Stimulated activated CD8-positive, alpha-beta memory T cell treated with anti-CD3 and anti-CD28 coated beads, Interleukin-12 subunit alpha, Interleukin-12 subunit beta, amount 100 ng/mL, for 24 hours (primary cell): ENCODE measurements around the gene PDCD1.
"Not testable (repeated sequence)": the region's sequence is repeated elsewhere in the genome, so short reads cannot be mapped to it uniquely, and the experiment has no call there.

Source experiments
- DNase-seq: peaks from one replicate; pipeline ENCODE4 v3.0.0-alpha.2; 2020; ENCODE audit errors: extremely low read depth

Gene PDCD1

DNA sequence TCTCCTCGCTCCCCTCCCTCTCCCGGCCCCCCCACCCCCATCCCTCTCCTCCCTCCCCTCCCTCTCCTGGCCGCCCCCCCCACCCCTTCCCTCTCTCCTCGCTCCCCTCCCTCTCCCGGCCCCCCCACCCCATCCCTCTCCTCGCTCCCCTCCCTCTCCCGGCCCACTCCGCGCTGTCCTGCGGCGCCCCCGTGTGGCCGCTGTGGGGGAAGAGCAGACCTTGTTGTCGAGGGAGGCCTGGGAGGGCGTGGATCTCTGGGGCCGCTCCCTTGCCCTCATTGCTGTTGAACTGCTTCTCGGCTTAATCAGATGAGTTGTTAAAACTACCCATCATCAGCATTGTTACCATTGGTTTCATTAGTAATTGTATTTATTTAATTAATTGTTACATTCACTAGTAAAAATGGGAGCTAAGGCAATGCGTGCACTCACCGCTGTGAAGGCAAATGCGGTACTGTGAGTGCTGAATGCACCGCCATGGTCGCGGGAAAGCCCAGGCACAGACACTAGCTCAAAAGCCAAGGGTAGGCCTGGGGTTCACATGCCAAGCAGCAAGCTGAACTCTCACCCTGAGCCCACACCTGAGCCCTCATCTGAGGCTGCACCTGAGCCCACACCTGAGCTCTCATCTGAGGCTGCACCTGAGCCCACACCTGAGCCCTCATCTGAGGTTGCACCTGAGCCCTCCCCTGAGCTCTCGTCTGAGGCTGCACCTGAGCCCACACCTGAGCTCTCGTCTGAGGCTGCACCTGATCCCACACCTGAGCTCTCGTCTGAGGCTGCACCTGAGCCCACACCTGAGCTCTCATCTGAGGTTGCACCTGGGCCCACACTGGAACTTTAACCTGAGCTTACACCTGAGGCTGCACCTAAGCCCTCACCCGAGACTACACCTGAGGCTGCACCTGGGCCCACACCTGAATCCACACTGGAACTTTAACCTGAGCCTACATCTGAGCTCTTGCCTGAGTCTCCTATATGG is 19.6 kb upstream of the PDCD1 start:
- DNase-seq, result no peak

DNA sequence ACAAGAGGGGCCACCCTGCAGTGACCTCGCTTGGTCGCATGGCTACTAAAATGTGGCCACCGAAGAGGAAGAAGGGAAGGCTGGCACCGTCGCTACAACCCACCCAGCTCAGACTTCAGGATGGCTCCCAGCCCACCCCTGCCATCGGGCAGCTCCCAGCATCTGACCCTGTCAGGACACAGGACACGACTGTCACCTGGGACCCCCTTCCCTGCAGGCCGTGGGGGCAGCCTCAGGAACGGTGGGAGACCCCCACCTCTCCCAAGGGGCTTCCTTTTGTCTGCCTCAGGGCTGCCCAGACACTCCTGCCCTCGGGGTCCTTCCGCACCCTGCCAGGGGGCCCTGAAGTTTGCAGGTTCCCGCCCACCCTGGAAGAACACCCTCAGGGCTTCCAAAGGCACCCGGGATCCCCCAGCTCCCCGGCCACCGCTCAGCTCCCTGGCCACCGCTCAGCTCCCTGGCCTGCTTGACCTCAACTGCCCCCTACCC is 18.5 kb upstream of the PDCD1 start:
- DNase-seq, result no peak

DNA sequence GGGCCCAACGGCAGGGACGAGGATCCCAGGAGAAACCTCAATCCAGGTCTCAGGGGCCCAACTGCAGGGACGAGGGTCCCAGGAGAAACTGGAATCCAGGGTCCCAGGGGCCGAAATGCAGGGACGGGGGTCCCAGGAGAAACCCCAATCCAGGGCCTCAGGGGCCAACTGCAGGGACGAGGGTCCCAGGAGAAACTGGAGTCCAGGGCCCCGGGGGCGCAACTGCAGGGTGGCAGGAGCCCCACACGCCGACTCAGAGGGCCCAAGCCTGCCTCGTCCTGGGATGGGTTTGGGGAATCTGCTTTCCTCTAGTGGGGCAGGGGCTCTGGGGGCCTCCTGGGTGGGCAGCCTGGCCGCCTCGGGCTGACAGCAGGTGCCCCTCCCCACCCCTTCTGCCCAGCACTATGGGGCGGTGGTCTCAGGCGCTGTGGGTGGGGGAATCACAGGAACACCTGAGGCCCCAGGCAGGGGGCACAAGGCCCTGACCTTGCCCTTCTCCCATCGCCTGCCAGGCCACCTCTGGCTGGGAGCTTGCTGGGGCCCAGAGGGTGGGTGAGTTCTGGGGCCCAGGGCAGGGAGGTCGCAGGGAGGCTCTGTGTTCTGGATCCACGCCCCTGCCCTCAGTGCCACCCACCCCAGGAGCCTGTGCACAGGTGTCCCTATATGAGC is 18.0 kb upstream of the PDCD1 start:
- DNase-seq, result no peak

DNA sequence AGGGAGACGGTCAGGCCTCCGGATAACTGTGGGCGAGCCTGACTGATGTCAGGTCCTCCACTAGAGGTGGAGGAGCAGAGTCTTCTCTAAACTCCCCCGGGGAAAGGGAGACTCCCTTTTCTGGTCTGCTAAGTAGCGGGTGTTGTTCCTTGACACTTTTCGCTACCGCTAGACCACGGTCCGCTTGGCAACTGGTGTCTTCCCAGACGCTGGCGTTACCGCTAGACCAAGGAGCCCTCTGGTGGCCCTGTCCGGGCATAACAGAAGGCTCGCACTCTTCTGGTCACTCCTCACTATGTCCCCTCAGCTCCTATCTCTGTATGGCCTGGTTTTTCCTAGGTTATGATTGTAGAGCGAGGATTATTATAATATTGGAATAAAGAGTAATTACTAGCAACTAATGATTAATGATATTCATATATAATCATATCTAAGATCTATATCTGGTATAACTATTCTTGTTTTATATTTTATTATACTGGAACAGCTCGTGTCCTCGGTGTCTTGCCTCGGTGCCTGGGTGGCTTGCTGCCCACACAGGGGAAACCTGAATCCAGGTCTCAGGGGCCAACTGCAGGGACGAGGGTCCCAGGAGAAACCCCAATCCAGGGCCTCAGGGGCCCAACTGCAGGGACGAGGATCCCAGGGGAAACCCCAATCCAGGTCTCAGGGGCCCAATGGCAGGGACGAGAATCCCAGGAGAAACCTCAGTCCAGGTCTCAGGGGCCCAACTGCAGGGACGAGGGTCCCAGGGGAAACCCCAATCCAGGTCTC is 17.2 kb upstream of the PDCD1 start:
- not testable (repeated sequence) for DNase-seq

DNA sequence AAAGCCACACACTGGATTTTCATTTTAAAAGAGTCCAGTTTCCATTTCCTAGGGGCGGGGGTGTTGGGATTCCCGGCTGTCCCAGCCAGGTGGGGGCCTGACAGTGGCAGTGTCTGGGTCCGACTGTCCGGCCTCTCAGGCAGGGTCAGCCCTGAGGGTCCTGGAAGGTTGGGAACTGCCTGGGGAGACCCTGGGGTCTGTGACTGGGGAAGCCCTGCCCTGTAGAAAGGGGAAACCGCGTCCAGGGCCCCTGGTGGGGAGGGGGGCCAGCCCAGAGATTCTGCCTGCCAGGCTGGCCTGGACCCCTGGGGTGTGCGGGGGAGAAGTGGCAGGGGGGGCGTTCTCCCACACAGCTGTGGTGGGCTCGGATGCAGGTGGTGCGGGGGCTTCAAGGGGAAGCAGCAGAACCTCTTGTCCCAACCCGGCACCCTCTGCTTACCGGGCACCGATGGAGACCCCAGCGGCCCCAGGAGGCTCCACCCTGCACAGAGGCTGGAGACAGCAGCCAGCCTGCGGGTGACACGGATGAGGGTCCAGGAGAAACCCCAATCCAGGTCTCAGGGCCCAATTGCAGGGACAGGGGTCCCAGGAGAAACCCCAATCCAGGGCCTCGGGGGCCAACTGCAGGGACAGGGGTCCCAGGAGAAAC is 15.7 kb upstream of the PDCD1 start:
- DNase-seq, result no peak

DNA sequence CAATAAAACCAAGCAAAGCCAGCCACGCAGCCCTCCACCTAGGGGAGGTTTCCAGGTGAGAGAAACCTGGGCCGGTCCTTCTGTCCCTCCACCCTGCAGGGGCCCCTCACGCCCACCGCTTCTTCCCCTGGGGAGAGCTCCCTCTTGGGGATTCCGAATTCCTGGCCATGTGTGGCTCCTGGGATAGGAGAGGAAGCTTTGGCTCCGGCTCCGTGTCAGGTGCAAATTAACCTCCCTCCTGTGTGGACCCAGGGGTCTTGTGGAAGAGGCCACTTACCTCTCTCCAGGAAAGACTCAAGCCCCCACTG is 15.1 kb upstream of the PDCD1 start:
- DNase-seq, result no peak

DNA sequence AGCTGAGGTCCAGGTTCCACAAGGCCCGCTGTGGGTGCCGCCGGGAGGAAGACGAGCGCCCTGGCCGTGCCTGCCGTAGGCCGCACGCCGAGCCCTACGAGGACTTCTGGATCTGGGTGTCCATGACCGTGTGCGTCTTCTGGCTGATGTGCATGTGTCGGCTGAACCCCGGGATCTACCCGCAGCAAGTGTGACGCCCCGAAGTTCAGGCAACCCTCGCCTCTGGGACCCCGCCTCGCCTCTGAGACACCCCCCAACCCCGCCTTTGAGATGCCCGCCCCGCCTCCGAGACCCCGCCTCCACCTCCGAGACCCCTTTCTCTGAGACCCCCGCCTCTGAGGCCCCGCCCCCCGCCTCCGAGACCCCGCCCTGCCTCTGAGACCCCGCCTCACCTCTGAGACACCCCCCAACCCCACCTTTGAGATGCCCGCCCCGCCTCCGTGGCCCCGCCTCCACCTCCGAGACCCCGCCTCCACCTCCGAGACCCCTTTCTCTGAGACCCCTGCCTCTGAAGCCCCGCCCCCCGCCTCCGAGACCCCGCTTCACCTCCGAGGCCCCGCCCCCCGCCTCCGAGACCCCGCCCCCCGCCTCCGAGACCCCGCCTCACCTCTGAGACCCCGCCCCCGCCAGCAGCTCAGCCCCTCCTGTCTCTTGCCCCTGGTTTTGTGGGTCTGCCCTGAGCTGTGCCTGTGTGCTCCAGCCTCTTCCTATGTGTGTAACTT is 14.5 kb upstream of the PDCD1 start:
- DNase-seq, result no peak

DNA sequence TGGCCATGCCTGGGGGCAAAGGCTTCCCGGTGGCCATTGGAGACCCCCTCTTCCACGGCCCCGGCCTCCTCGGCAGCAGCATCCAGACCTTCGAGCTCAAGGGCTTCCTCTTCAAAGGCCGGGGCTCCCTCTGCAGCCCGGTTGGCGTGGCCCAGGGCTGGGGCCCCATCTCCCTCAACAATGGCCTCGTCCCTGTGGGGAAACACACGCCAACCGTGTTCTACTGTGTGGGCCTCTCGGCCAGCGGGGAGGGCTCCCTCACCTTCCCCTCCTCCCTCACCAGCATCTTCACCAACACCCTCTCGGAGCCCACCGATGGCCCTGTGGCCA is 13.6 kb upstream of the PDCD1 start:
- no peak for DNase-seq

DNA sequence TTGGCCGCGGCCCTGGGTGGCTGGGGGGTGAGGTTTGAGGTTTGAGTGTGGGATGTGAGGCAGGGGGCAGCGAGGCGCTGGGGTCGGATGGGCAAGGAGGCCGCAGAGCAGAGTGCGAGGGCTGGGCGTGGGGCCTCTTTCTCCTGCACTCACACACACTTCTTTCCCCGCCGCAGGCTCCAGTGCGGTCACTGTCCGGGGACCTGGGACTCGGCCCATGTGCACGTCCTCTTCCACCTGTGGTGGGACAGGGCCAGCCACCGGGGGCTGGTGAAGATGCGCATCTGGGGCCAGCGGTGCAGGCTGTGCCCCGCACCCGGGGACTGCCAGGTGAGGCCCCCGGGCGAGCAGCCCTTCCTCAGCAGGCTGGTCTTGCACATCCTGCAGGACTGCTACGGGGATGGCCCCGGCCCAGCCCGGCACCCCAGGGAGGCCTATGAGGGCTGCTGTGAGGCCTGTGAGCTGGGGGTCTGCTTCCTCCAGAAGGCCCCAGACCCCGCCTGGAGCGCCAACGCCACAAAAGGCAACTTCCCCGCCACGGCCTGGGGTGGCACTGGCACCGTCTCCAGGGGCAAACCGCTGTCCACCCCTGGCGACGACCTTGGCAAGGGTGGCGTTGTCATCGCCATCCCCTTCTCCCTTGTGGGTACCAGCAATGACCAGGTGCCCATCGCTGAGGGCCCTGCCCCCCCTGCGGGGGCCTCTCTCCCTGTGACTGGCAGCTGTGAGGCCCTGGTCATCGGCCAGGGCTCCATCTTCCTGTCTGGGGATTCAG is 13.0 kb upstream of the PDCD1 start:
- DNase-seq, result no peak

DNA sequence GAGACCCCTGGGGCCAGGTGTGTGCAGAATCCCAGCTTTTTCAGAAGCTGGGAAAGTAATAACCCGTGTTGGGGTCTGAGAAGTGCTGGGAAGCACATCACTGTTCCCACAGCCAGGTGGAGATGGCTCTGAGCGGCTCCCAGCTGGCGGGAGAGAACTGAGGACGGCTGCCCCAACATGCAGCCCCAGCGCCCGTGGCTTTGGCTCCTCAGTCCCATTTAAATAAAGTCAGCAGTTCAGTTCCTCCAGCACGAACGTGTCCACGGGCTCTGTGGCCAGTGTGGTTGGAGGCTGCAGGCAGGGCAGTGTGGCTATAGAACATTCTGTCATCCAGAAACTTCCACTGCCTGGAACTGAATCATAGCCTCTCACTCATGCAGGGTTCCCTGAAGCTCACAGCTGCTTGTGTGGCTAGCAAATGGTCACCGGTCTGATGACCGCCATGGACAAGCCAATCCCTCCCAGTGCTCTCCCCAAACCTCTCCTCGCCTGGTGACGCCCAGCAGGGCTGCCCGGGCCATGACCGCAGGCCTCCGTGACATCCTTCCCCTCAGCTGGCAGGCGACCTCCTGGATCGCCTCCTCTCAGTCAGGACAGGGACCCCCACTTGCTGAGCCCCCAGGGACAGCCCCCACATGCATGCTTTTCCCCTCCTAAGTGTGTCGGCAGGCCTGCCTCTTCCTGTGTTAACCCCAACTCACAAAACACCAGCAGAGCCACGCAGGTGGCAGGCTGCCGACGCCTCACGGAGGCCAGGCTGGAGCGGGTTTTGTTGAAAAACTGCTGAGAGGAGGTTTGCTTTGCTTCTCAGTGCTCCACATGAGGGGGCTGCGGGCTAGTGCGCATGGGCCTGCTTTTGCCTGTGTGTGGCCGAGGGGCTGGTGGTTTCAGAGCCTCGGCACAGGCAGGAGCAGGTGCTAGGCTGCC is 12.2 kb upstream of the PDCD1 start:
- DNase-seq, result no peak

DNA sequence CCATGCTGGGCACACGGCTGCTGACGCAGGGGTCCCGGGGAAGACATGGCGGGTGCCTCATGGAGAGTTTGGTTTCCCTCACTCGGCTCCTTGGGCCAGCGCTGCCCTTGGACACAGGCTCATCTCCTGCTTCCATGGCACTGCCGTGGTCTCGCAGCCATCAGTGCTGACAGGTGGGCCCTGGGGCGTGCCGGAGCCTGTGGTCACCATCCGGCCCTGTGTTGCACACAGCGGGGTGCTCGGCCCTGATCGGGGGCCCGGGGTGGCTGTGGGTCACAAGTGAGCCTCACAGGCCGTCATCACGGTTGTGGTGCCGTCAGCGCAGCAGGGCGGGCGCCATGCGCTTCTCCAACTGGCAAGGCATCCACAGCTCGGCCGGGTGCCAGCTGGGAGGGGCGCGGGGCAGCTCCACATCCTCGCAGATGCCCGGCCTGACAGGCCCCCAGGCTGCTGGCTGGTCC is 11.4 kb upstream of the PDCD1 start:
- no peak for DNase-seq

DNA sequence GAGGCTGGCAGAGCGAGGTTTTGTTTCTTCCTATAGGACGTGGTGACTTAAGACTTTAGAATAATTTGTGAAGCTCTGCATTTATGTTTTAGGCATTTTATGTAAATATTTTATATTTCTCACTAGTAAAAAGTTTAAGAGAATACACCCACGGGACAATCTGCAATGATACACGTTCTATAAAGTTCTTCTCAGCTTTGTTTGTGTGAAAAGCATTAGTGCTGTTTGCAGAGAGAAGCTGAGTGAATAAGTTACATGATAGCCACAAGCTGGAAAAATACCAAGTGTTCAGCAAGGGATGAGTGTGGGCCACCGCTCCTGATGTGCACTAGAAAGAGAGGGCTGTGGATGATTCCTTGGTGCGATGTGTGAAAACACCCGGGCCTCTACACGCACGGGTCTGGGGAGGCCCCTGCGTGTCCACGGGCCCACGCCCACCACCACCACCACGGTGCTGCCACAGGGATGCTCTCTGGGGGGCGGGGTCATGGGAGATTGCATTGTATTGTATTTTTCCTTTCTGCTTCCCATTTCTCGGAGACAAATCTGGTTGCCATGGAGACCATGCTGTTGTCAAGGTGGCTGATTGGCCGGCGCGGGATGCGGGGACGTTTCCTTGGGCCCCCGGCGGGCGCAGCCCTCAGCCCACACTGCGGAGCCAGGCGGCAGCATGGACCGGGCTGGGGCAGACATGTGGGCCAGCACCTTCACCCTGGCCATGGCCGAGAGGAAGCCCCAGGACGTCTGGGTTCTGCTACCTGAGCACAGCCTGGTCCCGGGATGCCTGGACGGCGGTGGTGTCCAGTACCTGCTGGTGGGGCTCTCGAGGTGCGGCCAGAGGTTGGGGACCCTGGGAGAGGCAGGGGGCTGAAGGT is 10.6 kb upstream of the PDCD1 start, which contains the start of gene RTP5:
Gene RTP5, plus strand, starts transcription at position 643 of the 875 bp plus-strand sequence. Its CDS starts 28 bp downstream, at position 671.
- no peak for DNase-seq

DNA sequence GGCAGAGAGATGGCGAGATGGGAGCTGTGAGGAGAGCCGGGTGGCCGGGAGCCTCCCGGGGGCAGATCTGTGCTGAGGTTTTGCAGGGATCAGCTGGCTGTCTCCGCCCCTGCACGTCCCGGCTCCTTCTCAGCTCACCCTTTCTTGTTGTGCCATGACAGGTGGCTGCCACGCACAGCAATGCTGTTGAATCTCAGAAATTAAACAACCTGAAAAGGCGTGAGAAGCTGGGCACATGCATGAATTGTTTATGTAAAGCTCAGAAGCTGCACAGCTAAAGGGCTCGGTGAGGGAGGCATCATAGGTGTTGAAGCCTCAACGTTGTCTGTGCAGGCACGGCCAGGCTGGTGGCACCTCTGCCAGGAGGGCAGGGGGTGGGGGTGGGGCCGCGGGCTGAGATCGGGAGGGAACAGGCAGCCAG is 10.0 kb upstream of the PDCD1 start:
- no peak for DNase-seq

DNA sequence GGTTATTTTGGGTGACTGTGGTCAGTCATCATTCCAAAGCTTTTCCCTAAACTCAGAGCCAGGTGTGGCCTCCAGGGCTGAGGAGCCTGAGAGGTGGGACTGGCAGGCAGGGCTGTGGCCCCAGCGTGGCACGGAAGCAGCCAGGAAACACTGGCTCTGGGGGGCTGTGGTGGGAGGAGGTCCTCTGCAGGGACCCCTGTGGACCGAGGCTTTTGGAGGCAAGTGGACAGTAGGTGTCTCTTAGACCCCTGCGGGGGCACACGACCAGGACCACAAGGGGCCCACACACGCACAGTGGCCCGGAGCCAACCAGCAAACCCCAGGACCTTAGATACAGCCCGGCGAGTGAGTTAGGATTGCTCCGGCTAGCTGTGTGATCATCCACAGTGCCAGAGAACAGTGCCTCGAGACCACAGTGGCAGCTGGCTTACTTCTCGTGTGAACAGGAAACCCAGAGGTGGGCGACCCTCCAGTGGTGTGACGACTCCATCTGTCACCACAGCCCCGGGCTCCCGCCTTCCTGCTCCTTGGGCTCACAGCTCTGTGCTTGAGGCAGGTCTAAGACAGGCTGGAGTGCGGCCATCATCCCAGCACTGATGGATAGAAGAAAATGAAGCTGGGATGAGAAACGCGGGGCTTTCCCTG is 9.2 kb upstream of the PDCD1 start:
- peak; percentile 41 for DNase-seq

DNA sequence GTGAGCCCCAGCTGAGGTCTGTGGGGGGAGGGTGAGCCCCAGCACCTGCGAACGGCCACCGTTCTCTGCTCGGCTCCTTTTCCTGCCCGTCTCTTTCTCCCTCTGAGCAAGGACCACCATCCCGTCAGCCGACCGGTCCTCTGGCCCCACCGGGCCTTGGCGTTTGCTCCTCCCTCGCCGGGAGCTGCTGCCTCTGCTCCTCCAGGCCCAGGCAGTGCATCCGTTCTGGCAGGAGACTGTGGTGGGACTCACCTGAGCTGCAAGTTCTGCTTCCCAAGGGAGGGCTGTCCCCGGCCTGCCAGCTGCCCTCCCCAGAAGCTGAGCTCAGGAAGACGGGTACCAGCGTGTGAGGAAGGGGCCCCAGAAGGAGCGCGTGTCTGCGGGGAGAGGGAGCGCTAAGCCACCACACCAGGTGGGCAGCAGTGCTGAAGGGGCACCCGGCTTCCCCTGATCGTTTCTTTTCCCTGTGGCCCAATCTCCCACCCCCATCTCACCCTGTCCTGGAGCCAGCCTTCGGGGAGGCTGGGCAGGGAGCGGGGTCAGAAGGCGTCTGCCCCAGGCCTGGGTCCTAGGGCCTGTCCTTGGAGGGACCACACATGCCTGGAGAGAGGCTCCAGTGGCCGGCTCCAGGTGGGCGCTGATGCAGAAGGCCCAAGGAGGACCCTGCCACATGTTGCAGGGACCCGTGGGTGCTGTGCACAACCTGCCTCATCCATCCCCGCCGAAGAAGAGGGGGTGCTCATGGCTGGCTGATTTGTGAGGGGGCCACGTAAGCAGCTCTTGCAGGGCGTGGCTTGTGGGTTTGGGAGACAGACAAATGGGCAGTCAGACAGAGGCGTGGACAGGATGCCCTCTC is 8.3 kb upstream of the PDCD1 start:
- no peak for DNase-seq

DNA sequence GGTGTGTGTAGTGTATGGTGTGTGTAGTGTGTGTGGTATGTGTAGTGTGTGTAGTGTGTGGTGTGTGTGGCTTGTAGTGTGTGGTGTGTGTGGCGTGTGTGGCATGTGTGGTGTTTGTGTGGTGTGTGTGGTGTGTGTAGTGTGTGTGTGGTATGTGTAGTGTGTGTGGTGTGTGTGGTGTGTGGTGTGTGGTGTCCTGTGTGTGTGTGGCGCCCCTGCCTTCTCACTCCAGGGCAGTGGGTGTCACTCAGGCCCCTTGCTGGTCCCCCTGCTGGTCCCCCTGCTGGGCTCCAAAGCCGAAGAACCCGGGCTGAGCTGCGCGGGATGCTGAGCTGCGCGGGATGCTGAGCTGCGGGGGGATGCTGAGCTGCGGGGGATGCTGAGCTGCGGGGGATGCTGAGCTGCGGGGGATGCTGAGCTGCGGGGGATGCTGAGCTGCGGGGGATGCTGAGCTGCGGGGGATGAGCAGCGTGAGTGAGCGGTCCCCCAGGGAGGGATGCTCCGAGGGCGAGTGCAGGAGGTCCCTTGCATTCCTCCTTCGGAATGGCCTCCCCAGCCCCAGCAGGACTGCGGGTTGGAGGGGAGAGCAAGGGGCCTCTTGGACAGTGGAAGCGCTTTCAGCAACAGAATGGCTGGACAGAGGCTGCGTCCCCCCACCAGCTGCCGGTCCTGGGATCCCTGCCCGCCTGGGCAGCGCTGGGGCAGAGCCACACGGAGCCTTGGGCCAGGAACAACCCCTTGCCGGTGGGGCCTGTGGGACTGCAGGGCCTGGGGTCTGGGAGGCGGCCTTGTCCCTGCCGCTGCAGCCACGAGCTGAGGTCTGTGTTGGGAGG is 7.5 kb upstream of the PDCD1 start:
- DNase-seq, result no peak
